K562 (cell line): Measurements from ENCODE around the gene C18orf32. TPM values are rescaled to one million over a fixed set of nuclear protein-coding genes. Genes with fewer than 3 reads are reported as not detected.

ENCODE experiments used
- ATAC-seq: fragments of 200-7000 bp; cut with Tn5 transposase; 3 replicates; pipeline ENCODE4 v1.9.1; 2020; ENCODE audit warnings: moderate library complexity
- BruUV-seq: library from RNA; stranded (reverse); fragments of 400-500 nt; replicated peaks from 2 replicates; lab custom pipeline; 2021; lab: Mats Ljungman, UMichigan
- CTCF ChIA-PET: fragments of 300-600 bp; formaldehyde crosslinking; extraction: SDS; loops from one replicate; lab custom pipeline; 2021; ENCODE audit warnings: low intra/inter-chr PET ratio; lab: Yijun Ruan, JAX
- POLR2A ChIA-PET: fragments of 300-600, 350-650 bp; sonication (Branson Sonifier 250); formaldehyde crosslinking; extraction: SDS; loops from one replicate; lab custom pipeline; 2021; ENCODE audit warnings: antibody characterized with exemption, inconsistent platforms; lab: Yijun Ruan, JAX
- DNase-seq, 4 experiments: peaks; one replicate each; pipeline versions ENCODE4 v3.0.0 to v3.0.0-alpha.2; 2011 to 2018; ENCODE audit warnings: low spot score in 3 of 4, mixed read lengths in 3 of 4; ENCODE audit errors: extremely low read depth in 1 of 4
- FAIRE-seq: peaks from 2 replicates; lab custom pipeline; 2011; peaks lifted over from hg19 to GRCh38; lab: Jason Lieb, UNC
- H2AFZ ChIP-seq: 2 replicates; pipeline ENCODE4 v1.6.0; 2011; ENCODE audit warnings: low read depth, low read length, control low read depth, inconsistent platforms
- H3K27ac ChIP-seq: fragments of 200-600 bp; 3 replicates; pipeline ENCODE4 v1.8.0; 2011; ENCODE audit warnings: low read depth, mild to moderate bottlenecking, control low read depth, inconsistent platforms, low read length, moderate library complexity, mixed read lengths; ENCODE audit errors: extremely low read depth
- H3K27me3 ChIP-seq, 2 experiments: fragments of 300-600 bp in 1 of 2; 2 replicates in 1 of 2; 3 replicates in 1 of 2; pipeline versions ENCODE4 v1.6.0 to v1.8.0; 2011; ENCODE audit warnings: inconsistent platforms in 2 of 2, low read length in 2 of 2, mild to moderate bottlenecking in 1 of 2, mixed read lengths in 1 of 2, moderate library complexity in 1 of 2; ENCODE audit not compliant: control insufficient read depth in 2 of 2, insufficient read depth in 2 of 2
- H3K36me3 ChIP-seq: fragments of 300-600 bp; 3 replicates; pipeline ENCODE4 v1.8.0; 2011; ENCODE audit warnings: mild to moderate bottlenecking, low read length, inconsistent platforms; ENCODE audit not compliant: control insufficient read depth, insufficient read depth
- H3K4me1 ChIP-seq, 2 experiments: fragments of 200-600 bp in 1 of 2; replicated peaks in 1 of 2; 2 replicates in 1 of 2; 3 replicates in 1 of 2; pipeline versions ENCODE4 v1.5.1 to v1.8.0; 2011; ENCODE audit warnings: inconsistent platforms in 2 of 2, low read length in 2 of 2, mild to moderate bottlenecking in 1 of 2, mixed read lengths in 1 of 2, moderate library complexity in 1 of 2; ENCODE audit not compliant: control insufficient read depth in 2 of 2, insufficient read depth in 2 of 2
- H3K4me2 ChIP-seq: 2 replicates; pipeline ENCODE4 v1.6.1; 2011; ENCODE audit warnings: low read length, control low read depth, inconsistent platforms, mixed read lengths; ENCODE audit not compliant: insufficient read depth
- H3K4me3 ChIP-seq: fragments of 200-600 bp; sonication (generic), shearing (Covaris generic); 2 replicates; pipeline ENCODE4 v1.5.1; 2016; ENCODE audit warnings: control low read depth, inconsistent platforms
- H3K79me2 ChIP-seq: fragments of 200-600 bp; 3 replicates; pipeline ENCODE4 v1.8.0; 2011; ENCODE audit warnings: low read length, inconsistent platforms; ENCODE audit not compliant: control insufficient read depth, insufficient read depth
- H3K9ac ChIP-seq, 2 experiments: 2 replicates each; pipeline versions ENCODE4 v1.6.0 to v1.6.1; 2011; ENCODE audit warnings: low read depth in 2 of 2, low read length in 2 of 2, control low read depth in 1 of 2, inconsistent platforms in 1 of 2, mild to moderate bottlenecking in 1 of 2, mixed read lengths in 1 of 2; ENCODE audit not compliant: insufficient read depth in 1 of 2
- H3K9me1 ChIP-seq: one replicate; pipeline ENCODE4 v1.6.0; 2011; ENCODE audit warnings: inconsistent platforms, mild to moderate bottlenecking, low read length, moderate library complexity; ENCODE audit not compliant: control insufficient read depth, insufficient read depth
- H3K9me3 ChIP-seq: replicated peaks from 2 replicates; pipeline ENCODE4 v1.5.1; 2011; ENCODE audit warnings: low read depth, low read length, inconsistent platforms; ENCODE audit not compliant: control insufficient read depth, insufficient read depth
- H4K20me1 ChIP-seq: replicated peaks from 2 replicates; pipeline ENCODE4 v1.6.1; 2011; ENCODE audit warnings: low read length, inconsistent platforms, mixed read lengths; ENCODE audit not compliant: control insufficient read depth, insufficient read depth
- ATF3 ChIP-seq, 2 experiments: fragments of 450-650 bp in 1 of 2; sonication (generic) in 1 of 2; formaldehyde crosslinking in 1 of 2; IDR thresholded peaks in 1 of 2; conservative IDR thresholded peaks in 1 of 2; 2 replicates each; pipeline versions ENCODE4 v1.6.1 to v1.8.1; 2016 to 2023; ENCODE audit warnings: mild to moderate bottlenecking in 2 of 2, moderate library complexity in 2 of 2, inconsistent platforms in 1 of 2, missing genetic modification reagents in 1 of 2
- CHD1 ChIP-seq: fragments of 200-600 bp; sonication (generic); IDR thresholded peaks from one replicate; pipeline ENCODE4 v1.6.1; 2012; ENCODE audit warnings: mild to moderate bottlenecking, moderate library complexity, low read length, inconsistent platforms
- FOXA3 ChIP-seq, 2 experiments: fragments of 450-650 bp in 1 of 2; sonication (generic) in 1 of 2; formaldehyde crosslinking; IDR thresholded peaks in 1 of 2; conservative IDR thresholded peaks in 1 of 2; 2 replicates each; pipeline versions ENCODE4 v1.4.0 to v1.8.0; 2020 to 2022; ENCODE audit warnings: mild to moderate bottlenecking in 2 of 2, missing genetic modification reagents in 1 of 2
- HLTF ChIP-seq: fragments of 450-650 bp; IDR thresholded peaks from 2 replicates; pipeline ENCODE4 v1.6.1; 2016
- KLF16 ChIP-seq: IDR thresholded peaks from 2 replicates; pipeline ENCODE4 v1.6.1; 2016; ENCODE audit warnings: antibody characterized with exemption
- NBN ChIP-seq: fragments of 450-650 bp; IDR thresholded peaks from 2 replicates; pipeline ENCODE4 v1.6.1; 2016; ENCODE audit warnings: low read depth, mild to moderate bottlenecking
- NCOA6 ChIP-seq: fragments of 450-650 bp; IDR thresholded peaks from 2 replicates; pipeline ENCODE4 v1.6.1; 2017; ENCODE audit warnings: mild to moderate bottlenecking
- NELFE ChIP-seq: IDR thresholded peaks from 2 replicates; pipeline ENCODE4 v1.6.1; 2011; ENCODE audit warnings: mild to moderate bottlenecking; ENCODE audit not compliant: insufficient read depth, insufficient read length
- SMAD4 ChIP-seq: fragments of 250-450 bp; sonication (Bioruptor Pico); conservative IDR thresholded peaks from 2 replicates; pipeline ENCODE4 v1.8.0; 2021; ENCODE audit warnings: inconsistent platforms, mild to moderate bottlenecking, moderate library complexity
- SREBF2 ChIP-seq: sonication (generic); formaldehyde crosslinking; IDR thresholded peaks from 2 replicates; pipeline ENCODE4 v1.4.0; 2020; ENCODE audit warnings: mild to moderate bottlenecking, missing genetic modification reagents
- UBTF ChIP-seq, 2 experiments: IDR thresholded peaks; 2 replicates each; pipeline ENCODE4 v1.6.1; 2012; ENCODE audit warnings: improper control_type of control experiment in 2 of 2, low read depth in 2 of 2, low read length in 2 of 2, borderline replicate concordance in 1 of 2
- ZBTB17 ChIP-seq: fragments of 450-650 bp; formaldehyde crosslinking; IDR thresholded peaks from 2 replicates; pipeline ENCODE4 v1.4.0; 2020; ENCODE audit warnings: mild to moderate bottlenecking
- ZNF134 ChIP-seq: fragments of 250-450 bp; sonication (Bioruptor Pico); conservative IDR thresholded peaks from 2 replicates; pipeline ENCODE4 v1.4.0; 2020
- ZNF253 ChIP-seq: fragments of 250-450 bp; sonication (Bioruptor Pico); conservative IDR thresholded peaks from 2 replicates; pipeline ENCODE4 v1.6.1; 2021; ENCODE audit warnings: mild to moderate bottlenecking
- ZNF280B ChIP-seq: fragments of 250-450 bp; sonication (Bioruptor Pico); IDR thresholded peaks from 2 replicates; pipeline ENCODE4 v1.5.1; 2021; ENCODE audit warnings: mild to moderate bottlenecking
- ZNF79 ChIP-seq: fragments of 250-450 bp; sonication (Bioruptor Pico); IDR thresholded peaks from 2 replicates; pipeline ENCODE4 v1.4.0; 2020; ENCODE audit warnings: low read depth, mild to moderate bottlenecking, moderate library complexity
- WGBS: fragments of 100-300 bp; shearing (Covaris generic); methylation state at CpG from one replicate; pipeline ENCODE4 v1.1.6; 2016; ENCODE audit warnings: low coverage, mixed read lengths; ENCODE audit not compliant: insufficient coverage; ENCODE audit errors: missing lambda C conversion rate; 5-methylcytosine and 5-hydroxymethylcytosine counted together
- in situ Hi-C: fragments of 300-500 bp; cut with MboI; formaldehyde crosslinking; loops from 4 replicates; pipeline ENCODE4 v1.15.0; 2018; ENCODE audit warnings: inconsistent platforms, mixed read lengths
- intact Hi-C: fragments of 100-400 bp; cut with micrococcal nuclease; formaldehyde crosslinking; loops from 2 replicates; pipeline ENCODE4 v1.14.2; 2022
- polyA plus RNA-seq, 8 experiments: library from polyadenylated mRNA; depleted of rRNA in 4 of 8; stranded (reverse) in 5 of 8; unstranded in 3 of 8; fragments of >200 nt; fragmentation: Nextera tagmentation in 2 of 8; fragmentation: Illumina TruSeq in 1 of 8; extraction: Ambion mirVana in 2 of 8; extraction: Trizol in 1 of 8; gene quantifications; 2 replicates each; pipeline versions ENCODE4 v1.2.1 to v1.2.3, GENCODE V29; 2011 to 2014; ENCODE audit warnings: inconsistent platforms in 1 of 8, missing spikeins in 1 of 8
- total RNA-seq, 7 experiments: library from RNA; depleted of rRNA in 6 of 7; stranded (reverse); fragments of >200 nt in 6 of 7; fragmentation: Illumina TruSeq in 2 of 7; extraction: Trizol in 2 of 7; gene quantifications; 2 replicates each; pipeline versions ENCODE4 v1.2.1 to v1.2.3, GENCODE V29; 2011 to 2021; ENCODE audit warnings: low replicate concordance in 1 of 7

The C18orf32 gene
- total and polyA plus RNA-seq, 9 of the 15 experiments (the other 6 are each of a cell fraction or from before 2014, with no cell fraction given) = 8.5 to 35.0 (median 20.4) TPM

- POLR2A ChIA-PET = interaction anchor here (0.7 kb wide), 1 partner anchor 884 kb away, joined by 3 read pairs; no protein-coding TSS in a partner anchor
- in situ Hi-C loops (no loop called here), intact Hi-C loops (no loop called here)
- ATAC-seq (no peak), DNase-seq (no peak), FAIRE-seq (no peak)
- Histone ChIP-seq H3K9me3 (no peaks in the 10 kb centered on the region), H3K9me1 (no peaks in the 10 kb centered on the region), H3K79me2 (peaks cover 53% of the 10 kb centered on the region), H3K27ac (peak overlapping the region; percentile 40), H4K20me1 (peaks cover 15% of the 10 kb centered on the region; the same call in 1 of the 2 replicates), H3K9ac (peak overlapping the region; percentile 67 to 99; a peak in 3 of 4 replicates), H2AFZ (no peak overlapping the region), H3K4me1 (peaks cover 6 to 14% of the 10 kb centered on the region in 2 experiments; a peak in 4 of 5 replicates), H3K4me3 (peak overlapping the region; percentile 99), H3K36me3 (peaks cover 45% of the 10 kb centered on the region), H3K27me3 (no peaks in the 10 kb centered on the region), H3K4me2 (peak overlapping the region; percentile 96)
- CTCF ChIA-PET = no interaction called here
- BruUV-seq = no TSS peak
- WGBS = 4% methylated on average over 4 of the region's 4 CpGs
- TF ChIP-seq ZNF280B (CRISPR knock-in tag) (no peak), NCOA6 (0 out of 2 replicates have a peak, but pooled peaks have one; percentile 22), ZNF79 (no peak), ZBTB17 (no peak), HLTF (no peak), UBTF (IDR thresholded peaks at IDR 0.05; ENCODE audit: borderline replicate concordance in 1 of 2, low read depth in 2 of 2, low read length in 2 of 2) (no peak), NELFE (no peak), SREBF2 (no peak), ATF3 (IDR thresholded peaks at IDR 0.05) (peak; percentile 64), ATF3 (CRISPR knock-in tag; conservative IDR thresholded peaks at IDR 0.05) (no peak), KLF16 (no peak), SMAD4 (CRISPR knock-in tag) (no peak), FOXA3 (CRISPR knock-in tag; conservative IDR thresholded peaks at IDR 0.05 in 1 of 2, IDR thresholded peaks at IDR 0.05 in 1 of 2) (no peak), ZNF134 (CRISPR knock-in tag) (no peak), CHD1 (no peak), ZNF253 (CRISPR knock-in tag) (no peak), NBN (no peak)
Observed at GRCh38 chr18:49490246-49490762, 3.3 kb upstream of the C18orf32 start.
